GM18519 (cell line): ENCODE data around the gene SPRN.
"Not testable (repeated sequence)": the region's sequence is repeated elsewhere in the genome, so short reads cannot be mapped to it uniquely, and the experiment has no call there.

Experiments used
- ATAC-seq: cut with Tn5 transposase; IDR thresholded peaks from one replicate; pipeline ENCODE4 v1.9.1; 2021; ENCODE audit warnings: mild to moderate bottlenecking, moderate library complexity; ENCODE audit not compliant: unreplicated experiment, low FRiP score

Gene SPRN

GRCh38 chr10:133441356-133441755 lies 16.9 kb upstream of the SPRN start:
- not testable (repeated sequence) for ATAC-seq

- no peak for ATAC-seq
Measured at GRCh38 chr10:133440633-133441285, 16.3 kb upstream of the SPRN start.

- no peak for ATAC-seq
Measured at GRCh38 chr10:133439517-133440461, 15.4 kb upstream of the SPRN start.

GRCh38 chr10:133438711-133439273 lies 14.4 kb upstream of the SPRN start:
- no peak for ATAC-seq

GRCh38 chr10:133432789-133433188 lies 8.4 kb upstream of the SPRN start:
- not testable (repeated sequence) for ATAC-seq

GRCh38 chr10:133431888-133432613 lies 7.6 kb upstream of the SPRN start:
- not testable (repeated sequence) for ATAC-seq

GRCh38 chr10:133429571-133429970 lies 5.1 kb upstream of the SPRN start:
- not testable (repeated sequence) for ATAC-seq

GRCh38 chr10:133424102-133424501 lies 323 bp downstream of the SPRN start:
- ATAC-seq: not testable (repeated sequence)

GRCh38 chr10:133422807-133423771 lies 1.3 kb downstream of the SPRN start:
- ATAC-seq: no peak

- ATAC-seq: no peak
Measured at GRCh38 chr10:133422223-133422806, 2.1 kb downstream of the SPRN start.

GRCh38 chr10:133421336-133422222 lies 2.8 kb downstream of the SPRN start:
- no peak for ATAC-seq

GRCh38 chr10:133420579-133420978 lies 3.8 kb downstream of the SPRN start:
- no peak for ATAC-seq

- ATAC-seq: no peak
Measured at GRCh38 chr10:133420028-133420427, 4.4 kb downstream of the SPRN start.

GRCh38 chr10:133419211-133419950 lies 5.0 kb downstream of the SPRN start:
- no peak for ATAC-seq

GRCh38 chr10:133418289-133418993 lies 6.0 kb downstream of the SPRN start:
- no peak for ATAC-seq

GRCh38 chr10:133415752-133416151 lies 8.7 kb downstream of the SPRN start:
- ATAC-seq: no peak

- ATAC-seq: not testable (repeated sequence)
Measured at GRCh38 chr10:133414401-133414800, 10.0 kb downstream of the SPRN start.
